ENCODE measurements around the gene SAE1.

The SAE1 gene

DNA sequence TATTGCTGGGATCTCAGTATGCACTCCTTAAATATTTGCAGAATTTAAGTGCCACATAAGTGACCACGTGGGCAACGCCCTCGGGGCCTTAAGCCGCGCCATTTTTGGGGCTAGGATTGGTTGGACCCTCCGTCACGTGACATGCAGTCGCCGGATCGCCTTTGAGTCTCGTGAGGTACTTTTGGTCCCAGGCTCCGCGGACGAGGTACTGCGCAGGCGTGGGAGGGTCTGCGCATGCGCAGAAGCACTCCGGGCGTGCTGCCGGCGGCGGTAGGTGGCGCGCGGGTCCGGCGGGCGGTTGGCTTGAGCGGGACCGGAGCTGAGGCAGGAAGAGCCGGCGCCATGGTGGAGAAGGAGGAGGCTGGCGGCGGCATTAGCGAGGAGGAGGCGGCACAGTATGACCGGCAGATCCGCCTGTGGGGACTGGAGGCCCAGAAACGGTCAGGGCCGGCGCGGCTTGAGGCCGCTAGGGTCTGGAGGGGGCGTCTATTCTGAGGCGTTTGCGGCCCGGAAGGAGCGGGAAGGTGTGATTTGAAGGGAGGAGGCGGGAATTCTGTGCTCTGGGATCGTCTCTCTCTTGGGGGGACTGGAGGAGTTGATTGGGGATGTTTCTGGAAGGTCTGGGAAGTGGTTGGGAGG lies at the start of gene SAE1:
TSS of gene SAE1 (plus strand) at position 247 of the 639 bp plus-strand sequence. CDS start at position 343, 96 bp downstream.
- Histone ChIP-seq H3K36me3 (ENCODE audit: control insufficient read depth in 5 of 5, insufficient read depth in 5 of 5, low read length in 5 of 5) (peaks cover 0 to 2% (median 0%) of the 10 kb centered on the region in 5 donors), H3K9me3 (ENCODE audit: control insufficient read depth in 5 of 5, low read length in 5 of 5) (no peaks in the 10 kb centered on the region), H3K4me1 (ENCODE audit: control insufficient read depth in 5 of 5, insufficient read depth in 5 of 5, low read length in 5 of 5) (peaks cover 0 to 21% (median 15%) of the 10 kb centered on the region in 5 donors), H3K9ac (ENCODE audit: low read length in 5 of 5) (peak within 1 kb of the TSS; percentile 89 to 99 (median 94)), H3K27me3 (ENCODE audit: control insufficient read depth in 5 of 5, insufficient read depth in 4 of 5, low read length in 5 of 5) (no peaks in the 10 kb centered on the region), H3K27ac (ENCODE audit: low read depth, low read length) (peak within 1 kb of the TSS; percentile 92), H3K4me3 (ENCODE audit: low read depth in 1 of 5, low read length in 5 of 5) (peak within 1 kb of the TSS; percentile 84 to 98 (median 91))

DNA sequence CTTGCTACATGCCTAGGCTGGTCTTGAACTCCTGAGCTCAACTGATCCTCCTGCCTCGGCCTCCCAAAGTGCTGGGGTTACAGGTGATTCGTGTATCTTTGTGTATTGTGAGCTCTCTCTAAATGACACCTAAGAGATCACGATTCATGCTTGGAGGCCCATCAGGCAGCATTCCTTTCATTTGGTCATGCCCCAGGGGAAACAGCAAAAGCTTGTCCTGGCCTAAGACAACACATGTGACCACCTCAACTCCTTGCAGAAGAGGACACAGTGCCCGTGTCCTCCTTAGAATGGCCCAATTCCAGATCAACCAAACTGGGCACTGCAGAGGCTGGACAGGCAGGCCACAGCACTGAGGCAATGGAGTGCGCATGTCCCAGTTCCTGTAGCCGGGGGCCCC lies 49.5 kb upstream of the SAE1 start:
- peaks cover 7 to 83% (median 59%) of the 10 kb centered on the region in 5 donors for H3K36me3 ChIP-seq (ENCODE audit: control insufficient read depth in 5 of 5, insufficient read depth in 5 of 5, low read length in 5 of 5)
- no peak overlapping the region for H3K9ac ChIP-seq (ENCODE audit: low read length in 5 of 5)
- H3K4me3 ChIP-seq (ENCODE audit: low read depth in 1 of 5, low read length in 5 of 5), result no peak overlapping the region
- peaks cover 0 to 8% (median 6%) of the 10 kb centered on the region in 5 donors for H3K4me1 ChIP-seq (ENCODE audit: control insufficient read depth in 5 of 5, insufficient read depth in 5 of 5, low read length in 5 of 5)
- H3K27ac ChIP-seq (ENCODE audit: low read depth, low read length), result no peak overlapping the region
- no peaks in the 10 kb centered on the region for H3K9me3 ChIP-seq (ENCODE audit: control insufficient read depth in 5 of 5, low read length in 5 of 5)
- no peaks in the 10 kb centered on the region for H3K27me3 ChIP-seq (ENCODE audit: control insufficient read depth in 5 of 5, insufficient read depth in 4 of 5, low read length in 5 of 5)

DNA sequence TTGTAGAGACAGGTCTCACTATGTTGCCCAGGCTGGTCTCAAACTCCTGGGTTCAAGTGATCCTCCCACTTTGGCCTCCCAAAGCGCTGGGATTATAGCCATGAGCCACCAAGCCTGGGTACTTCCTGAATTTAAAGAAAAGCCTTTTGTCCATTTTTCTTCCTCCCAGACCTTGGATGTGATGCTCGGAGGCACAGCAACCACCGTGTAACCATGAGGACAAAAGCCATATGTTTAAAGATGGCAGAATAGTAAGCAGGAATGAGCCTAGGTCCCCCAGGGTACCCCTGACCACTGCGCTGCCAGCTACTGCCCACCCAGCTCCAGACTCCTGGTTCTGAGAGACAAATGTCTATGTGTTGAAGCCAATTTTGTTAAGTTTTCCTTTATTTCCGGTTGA lies 48.1 kb upstream of the SAE1 start:
- Histone ChIP-seq H3K36me3 (ENCODE audit: control insufficient read depth in 5 of 5, insufficient read depth in 5 of 5, low read length in 5 of 5) (peaks cover 7 to 83% (median 59%) of the 10 kb centered on the region in 5 donors), H3K27me3 (ENCODE audit: control insufficient read depth in 5 of 5, insufficient read depth in 4 of 5, low read length in 5 of 5) (no peaks in the 10 kb centered on the region), H3K27ac (ENCODE audit: low read depth, low read length) (no peak overlapping the region), H3K9ac (ENCODE audit: low read length in 5 of 5) (no peak overlapping the region), H3K4me3 (ENCODE audit: low read depth in 1 of 5, low read length in 5 of 5) (no peak overlapping the region), H3K4me1 (ENCODE audit: control insufficient read depth in 5 of 5, insufficient read depth in 5 of 5, low read length in 5 of 5) (peaks cover 0 to 8% (median 6%) of the 10 kb centered on the region in 5 donors), H3K9me3 (ENCODE audit: control insufficient read depth in 5 of 5, low read length in 5 of 5) (no peaks in the 10 kb centered on the region)

DNA sequence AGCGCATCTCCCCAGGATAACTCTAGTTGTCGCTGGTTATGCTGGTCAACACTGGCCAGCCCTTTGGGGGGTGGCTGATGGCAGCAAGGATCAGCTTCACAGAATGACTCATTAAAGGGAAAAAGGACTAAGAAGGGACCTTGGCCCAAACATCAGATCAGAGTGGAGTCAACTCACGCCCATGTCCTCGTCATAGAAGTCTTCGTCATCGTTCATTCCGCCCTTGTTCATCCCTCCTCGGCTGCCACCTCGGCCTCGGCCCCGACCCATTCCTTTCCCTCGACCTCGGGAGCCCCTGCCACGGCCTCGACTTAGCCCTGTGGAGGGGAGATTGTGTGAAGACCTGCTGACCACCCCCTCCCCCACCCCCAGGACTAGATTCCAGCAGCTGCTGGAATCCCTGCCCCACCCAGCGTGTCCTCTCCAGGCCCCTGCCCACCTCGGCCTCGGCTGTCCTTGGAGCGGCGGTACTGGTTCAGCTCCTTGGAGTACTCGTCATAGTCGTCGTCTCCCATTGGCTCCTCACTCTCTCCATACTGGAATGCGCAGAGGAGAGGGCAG lies 45.7 kb upstream of the SAE1 start:
- Histone ChIP-seq H3K27me3 (ENCODE audit: control insufficient read depth in 5 of 5, insufficient read depth in 4 of 5, low read length in 5 of 5) (no peaks in the 10 kb centered on the region), H3K9me3 (ENCODE audit: control insufficient read depth in 5 of 5, low read length in 5 of 5) (no peaks in the 10 kb centered on the region), H3K27ac (ENCODE audit: low read depth, low read length) (no peak overlapping the region), H3K4me1 (ENCODE audit: control insufficient read depth in 5 of 5, insufficient read depth in 5 of 5, low read length in 5 of 5) (peaks cover 0 to 2% (median under 1%) of the 10 kb centered on the region in 5 donors), H3K36me3 (ENCODE audit: control insufficient read depth in 5 of 5, insufficient read depth in 5 of 5, low read length in 5 of 5) (peaks cover 7 to 94% (median 76%) of the 10 kb centered on the region in 5 donors), H3K4me3 (ENCODE audit: low read depth in 1 of 5, low read length in 5 of 5) (no peak overlapping the region), H3K9ac (ENCODE audit: low read length in 5 of 5) (no peak overlapping the region)

DNA sequence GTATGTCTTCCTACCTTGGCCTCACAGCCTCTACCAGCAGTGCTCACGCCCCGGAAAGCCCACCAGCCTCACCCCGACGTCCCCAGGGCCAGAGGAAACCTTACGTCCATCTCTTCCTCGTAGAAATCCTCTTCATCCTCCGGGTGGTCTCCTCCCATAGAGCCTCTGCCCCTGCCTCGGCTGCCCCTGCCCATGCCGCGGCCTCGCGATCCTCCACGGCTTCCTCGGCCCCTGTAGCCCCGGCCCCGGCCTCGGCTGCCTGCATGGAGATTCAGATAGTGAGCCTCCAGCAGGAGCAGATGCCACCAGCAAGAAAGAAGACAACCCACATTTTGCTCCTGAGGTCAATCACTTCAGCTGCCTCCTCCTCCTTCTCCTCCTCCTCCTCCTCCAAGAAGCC lies 44.4 kb upstream of the SAE1 start:
- no peaks in the 10 kb centered on the region for H3K27me3 ChIP-seq (ENCODE audit: control insufficient read depth in 5 of 5, insufficient read depth in 4 of 5, low read length in 5 of 5)
- H3K4me3 ChIP-seq (ENCODE audit: low read depth in 1 of 5, low read length in 5 of 5), result no peak overlapping the region
- H3K9ac ChIP-seq (ENCODE audit: low read length in 5 of 5), result no peak overlapping the region
- no peak overlapping the region for H3K27ac ChIP-seq (ENCODE audit: low read depth, low read length)
- H3K36me3 ChIP-seq (ENCODE audit: control insufficient read depth in 5 of 5, insufficient read depth in 5 of 5, low read length in 5 of 5), result peaks cover 9 to 94% (median 80%) of the 10 kb centered on the region in 5 donors
- no peaks in the 10 kb centered on the region for H3K9me3 ChIP-seq (ENCODE audit: control insufficient read depth in 5 of 5, low read length in 5 of 5)
- H3K4me1 ChIP-seq (ENCODE audit: control insufficient read depth in 5 of 5, insufficient read depth in 5 of 5, low read length in 5 of 5), result no peaks in the 10 kb centered on the region

DNA sequence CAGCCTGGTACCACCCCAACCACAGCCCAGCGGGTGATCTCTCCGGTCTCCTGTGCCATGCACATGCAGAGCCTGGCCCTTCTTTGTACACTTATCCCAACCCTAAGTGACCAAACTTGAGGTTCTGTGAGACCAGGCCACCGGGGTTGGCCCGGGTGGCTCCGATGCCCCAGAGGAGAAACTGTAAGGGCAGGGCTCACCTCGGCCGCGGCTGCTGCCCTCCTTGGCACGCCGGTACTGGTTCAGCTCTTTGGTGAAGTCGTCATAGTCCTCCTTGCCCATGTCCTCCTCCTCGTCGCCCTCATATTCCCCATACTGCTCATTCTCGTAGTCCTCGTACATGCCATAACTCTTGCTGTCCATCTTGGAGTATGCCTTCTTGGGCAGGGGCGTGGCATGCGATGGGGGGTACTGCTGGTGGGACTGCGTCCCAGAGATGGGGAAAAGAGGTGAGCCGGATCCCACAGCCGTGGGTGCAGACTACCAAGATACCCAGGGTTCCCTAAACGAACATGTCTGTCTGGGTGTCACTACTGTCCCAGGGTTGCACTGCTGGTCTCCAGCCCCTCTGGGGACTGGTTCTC lies 40.8 kb upstream of the SAE1 start:
- Histone ChIP-seq H3K36me3 (ENCODE audit: control insufficient read depth in 5 of 5, insufficient read depth in 5 of 5, low read length in 5 of 5) (peaks cover 4 to 80% (median 63%) of the 10 kb centered on the region in 5 donors), H3K4me1 (ENCODE audit: control insufficient read depth in 5 of 5, insufficient read depth in 5 of 5, low read length in 5 of 5) (peaks cover 0 to 12% (median 6%) of the 10 kb centered on the region in 5 donors), H3K27me3 (ENCODE audit: control insufficient read depth in 5 of 5, insufficient read depth in 4 of 5, low read length in 5 of 5) (no peaks in the 10 kb centered on the region), H3K9me3 (ENCODE audit: control insufficient read depth in 5 of 5, low read length in 5 of 5) (no peaks in the 10 kb centered on the region), H3K27ac (ENCODE audit: low read depth, low read length) (no peak overlapping the region), H3K4me3 (ENCODE audit: low read depth in 1 of 5, low read length in 5 of 5) (no peak overlapping the region), H3K9ac (ENCODE audit: low read length in 5 of 5) (no peak overlapping the region)

DNA sequence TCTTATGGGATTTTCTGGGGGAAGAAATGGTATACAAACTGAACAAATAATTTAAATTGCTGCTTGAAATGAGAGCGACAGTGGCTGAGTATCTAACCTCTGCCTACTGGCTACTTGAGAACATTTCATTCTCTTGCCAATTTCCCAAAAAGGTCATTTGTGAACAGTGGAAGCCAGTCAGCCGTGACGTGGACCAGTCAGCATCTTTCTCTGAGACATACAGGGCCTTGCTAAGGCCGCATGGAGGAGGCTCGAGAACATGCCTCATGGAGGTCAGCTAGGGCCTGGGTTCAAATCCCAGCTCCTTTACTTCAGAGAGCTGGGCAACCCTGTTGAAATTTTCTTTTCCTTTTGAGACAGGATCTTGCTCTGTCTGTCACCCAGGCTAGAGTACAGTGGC lies 37.4 kb upstream of the SAE1 start:
- peak overlapping the region in 1 of 5 donors; percentile 13 for H3K9ac ChIP-seq (ENCODE audit: low read length in 5 of 5)
- H3K4me1 ChIP-seq (ENCODE audit: control insufficient read depth in 5 of 5, insufficient read depth in 5 of 5, low read length in 5 of 5), result peaks cover 5 to 41% (median 36%) of the 10 kb centered on the region in 5 donors
- H3K9me3 ChIP-seq (ENCODE audit: control insufficient read depth in 5 of 5, low read length in 5 of 5), result no peaks in the 10 kb centered on the region
- H3K4me3 ChIP-seq (ENCODE audit: low read depth in 1 of 5, low read length in 5 of 5), result no peak overlapping the region
- peaks cover 4 to 55% (median 45%) of the 10 kb centered on the region in 5 donors for H3K36me3 ChIP-seq (ENCODE audit: control insufficient read depth in 5 of 5, insufficient read depth in 5 of 5, low read length in 5 of 5)
- no peak overlapping the region for H3K27ac ChIP-seq (ENCODE audit: low read depth, low read length)
- H3K27me3 ChIP-seq (ENCODE audit: control insufficient read depth in 5 of 5, insufficient read depth in 4 of 5, low read length in 5 of 5), result no peaks in the 10 kb centered on the region

DNA sequence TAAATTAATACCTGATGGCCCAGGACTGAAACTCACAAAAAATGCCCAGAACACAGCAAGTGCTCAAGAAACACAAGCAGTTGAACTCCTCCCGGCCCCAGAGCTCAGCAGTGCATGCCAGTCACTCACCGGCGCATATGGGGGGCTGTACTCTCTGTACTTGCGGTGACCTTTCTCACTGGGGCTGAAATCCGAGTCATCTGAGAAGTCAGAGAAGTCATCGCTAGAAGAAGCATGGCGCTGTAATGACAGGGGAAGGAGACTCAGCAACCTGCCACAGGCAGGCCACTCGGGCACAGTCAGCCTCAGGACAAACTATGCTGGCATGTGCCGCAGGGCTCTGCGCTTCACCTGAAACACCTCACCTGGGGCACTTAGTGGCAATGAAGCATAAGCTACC lies 36.8 kb upstream of the SAE1 start:
- Histone ChIP-seq H3K9ac (ENCODE audit: low read length in 5 of 5) (peak overlapping the region in 1 of 5 donors; percentile 13), H3K36me3 (ENCODE audit: control insufficient read depth in 5 of 5, insufficient read depth in 5 of 5, low read length in 5 of 5) (peaks cover 4 to 49% (median 40%) of the 10 kb centered on the region in 5 donors), H3K9me3 (ENCODE audit: control insufficient read depth in 5 of 5, low read length in 5 of 5) (no peaks in the 10 kb centered on the region), H3K4me3 (ENCODE audit: low read depth in 1 of 5, low read length in 5 of 5) (no peak overlapping the region), H3K27me3 (ENCODE audit: control insufficient read depth in 5 of 5, insufficient read depth in 4 of 5, low read length in 5 of 5) (no peaks in the 10 kb centered on the region), H3K4me1 (ENCODE audit: control insufficient read depth in 5 of 5, insufficient read depth in 5 of 5, low read length in 5 of 5) (peaks cover 5 to 47% (median 42%) of the 10 kb centered on the region in 5 donors), H3K27ac (ENCODE audit: low read depth, low read length) (no peak overlapping the region)

DNA sequence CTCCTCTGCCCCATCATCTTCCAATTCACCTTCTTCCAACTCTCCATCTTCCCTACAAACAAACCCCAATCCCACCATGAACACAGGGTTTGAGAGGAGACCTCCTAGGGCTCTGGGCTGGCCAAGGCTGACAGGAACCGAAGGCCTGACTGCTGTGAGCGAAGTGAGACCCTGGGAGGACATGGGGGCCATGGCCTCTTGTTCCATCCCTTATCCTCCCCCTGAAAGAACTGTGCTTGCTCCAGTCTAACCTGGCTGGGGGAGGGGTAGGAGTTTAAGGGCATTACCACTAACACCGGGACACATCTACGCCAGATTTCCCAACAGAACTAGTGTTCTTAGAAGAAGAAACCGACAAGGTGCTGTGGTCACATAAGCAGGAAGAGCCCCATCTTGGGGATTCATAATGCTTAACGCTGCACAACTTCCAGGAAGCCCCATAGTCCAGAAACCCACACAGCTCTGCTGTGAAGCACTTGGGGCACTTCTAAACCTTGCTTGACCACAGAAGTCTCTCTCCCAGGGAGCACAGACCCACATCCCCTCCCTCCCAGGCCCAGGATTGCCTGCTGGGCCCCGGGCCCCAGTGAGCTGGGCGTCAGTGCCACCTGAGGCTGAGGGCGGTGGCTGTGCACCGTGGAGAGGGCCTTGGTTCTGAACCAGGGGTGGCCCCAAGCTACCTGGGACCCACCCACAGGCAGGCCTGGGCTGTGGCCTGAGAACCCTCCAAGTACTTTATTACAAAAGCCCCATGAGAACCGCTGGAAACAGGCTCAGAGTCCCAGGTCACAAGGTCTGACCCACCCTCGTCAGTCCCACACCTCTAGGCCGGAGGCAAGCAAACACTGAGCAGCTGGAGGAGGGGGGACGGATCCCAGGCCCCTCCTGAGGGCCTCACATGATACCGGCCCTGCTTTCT lies 35.8 kb upstream of the SAE1 start:
- H3K9ac ChIP-seq (ENCODE audit: low read length in 5 of 5), result peak overlapping the region in 3 of 5 donors; percentile 11 to 20 (median 17)
- H3K27me3 ChIP-seq (ENCODE audit: control insufficient read depth in 5 of 5, insufficient read depth in 4 of 5, low read length in 5 of 5), result no peaks in the 10 kb centered on the region
- peak overlapping the region; percentile 30 for H3K27ac ChIP-seq (ENCODE audit: low read depth, low read length)
- no peaks in the 10 kb centered on the region for H3K9me3 ChIP-seq (ENCODE audit: control insufficient read depth in 5 of 5, low read length in 5 of 5)
- peaks cover 4 to 40% (median 32%) of the 10 kb centered on the region in 5 donors for H3K36me3 ChIP-seq (ENCODE audit: control insufficient read depth in 5 of 5, insufficient read depth in 5 of 5, low read length in 5 of 5)
- H3K4me3 ChIP-seq (ENCODE audit: low read depth in 1 of 5, low read length in 5 of 5), result no peak overlapping the region
- H3K4me1 ChIP-seq (ENCODE audit: control insufficient read depth in 5 of 5, insufficient read depth in 5 of 5, low read length in 5 of 5), result peaks cover 5 to 51% (median 42%) of the 10 kb centered on the region in 5 donors

All from subcutaneous abdominal adipose tissue (tissue), 5 donors.